T-helper 1 cell (primary cell): ENCODE results near the gene BOC.

Experiments
- DNase-seq, 5 donors: peaks; one replicate each; pipeline ENCODE4 v3.0.0-alpha.2; 2012 to 2020

The BOC gene

GRCh38 chr3:113271189-113271588 is 59.8 kb downstream of the BOC start:
- no peak for DNase-seq

GRCh38 chr3:113271594-113272384 is 60.4 kb downstream of the BOC start:
- DNase-seq: no peak

GRCh38 chr3:113272385-113272779 is 61.0 kb downstream of the BOC start:
- DNase-seq: no peak

GRCh38 chr3:113273011-113273410 is 61.7 kb downstream of the BOC start:
- no peak for DNase-seq

GRCh38 chr3:113273604-113274378 is 62.4 kb downstream of the BOC start:
- DNase-seq: no peak

- no peak for DNase-seq
These were observed 63.3 kb downstream of the BOC start for GRCh38 chr3:113274425-113275257.

- no peak for DNase-seq
These were observed 63.9 kb downstream of the BOC start for GRCh38 chr3:113275258-113275556.

GRCh38 chr3:113275583-113275928 is 64.2 kb downstream of the BOC start:
- no peak for DNase-seq

GRCh38 chr3:113275929-113276750 is 64.8 kb downstream of the BOC start:
- DNase-seq: no peak

GRCh38 chr3:113276751-113277080 is 65.4 kb downstream of the BOC start:
- DNase-seq: no peak

- no peak for DNase-seq
These were observed 66.1 kb downstream of the BOC start for GRCh38 chr3:113277414-113277813.

GRCh38 chr3:113277941-113278598 is 66.7 kb downstream of the BOC start:
- DNase-seq: no peak

GRCh38 chr3:113278599-113278955 is 67.2 kb downstream of the BOC start:
- DNase-seq: no peak

GRCh38 chr3:113279686-113280085 is 68.3 kb downstream of the BOC start:
- DNase-seq: no peak

- DNase-seq: no peak
These were observed 71.9 kb downstream of the BOC start for GRCh38 chr3:113283306-113283705.

GRCh38 chr3:113284453-113285050 is 73.2 kb downstream of the BOC start:
- DNase-seq: no peak

GRCh38 chr3:113285226-113285625 is 73.9 kb downstream of the BOC start:
- DNase-seq: no peak

- no peak for DNase-seq
These were observed 74.4 kb downstream of the BOC start for GRCh38 chr3:113285741-113286140.

- no peak for DNase-seq
These were observed 75.2 kb downstream of the BOC start for GRCh38 chr3:113286524-113286923.

- DNase-seq: no peak
These were observed 75.9 kb downstream of the BOC start for GRCh38 chr3:113287111-113287802.
